Smooth muscle cell (in vitro differentiated cells): Measurements from ENCODE around the gene ITGB6. TPM values are rescaled to one million over a fixed set of nuclear protein-coding genes. Genes with fewer than 3 reads are reported as not detected.

Experiments used
- DNase-seq: peaks from one replicate; lab custom pipeline; 2025; ENCODE audit not compliant: unreplicated experiment; lab: John Stamatoyannopoulos, UW
- H2AFZ ChIP-seq: fragments of 200-600 bp; sonication (generic); 2 replicates; pipeline ENCODE4 v1.6.0; 2016; ENCODE audit warnings: antibody characterized with exemption, low read depth, mild to moderate bottlenecking
- H3F3A ChIP-seq: fragments of 200-600 bp; sonication (generic); 2 replicates; pipeline ENCODE4 v1.6.0; 2017; ENCODE audit warnings: antibody characterized with exemption, low read depth
- H3K27ac ChIP-seq: fragments of 200-600 bp; sonication (generic); 2 replicates; pipeline ENCODE4 v1.5.1; 2016; ENCODE audit warnings: low read depth, mild to moderate bottlenecking
- H3K27me3 ChIP-seq: fragments of 200-600 bp; sonication (generic); 2 replicates; pipeline ENCODE4 v1.6.1; 2016; ENCODE audit warnings: low read depth, mild to moderate bottlenecking
- H3K36me3 ChIP-seq: fragments of 200-600 bp; sonication (generic); 2 replicates; pipeline ENCODE4 v1.5.1; 2016; ENCODE audit warnings: low read depth
- H3K4me1 ChIP-seq: fragments of 200-600 bp; sonication (generic); 2 replicates; pipeline ENCODE4 v1.5.1; 2016; ENCODE audit warnings: low read depth
- H3K4me2 ChIP-seq: fragments of 200-600 bp; sonication (generic); 2 replicates; pipeline ENCODE4 v1.6.0; 2016; ENCODE audit warnings: mild to moderate bottlenecking
- H3K4me3 ChIP-seq: fragments of 200-600 bp; sonication (generic); 2 replicates; pipeline ENCODE4 v1.5.1; 2016; ENCODE audit warnings: mild to moderate bottlenecking
- H3K79me2 ChIP-seq: fragments of 200-600 bp; sonication (generic); 2 replicates; pipeline ENCODE4 v1.6.0; 2016; ENCODE audit warnings: low read depth, mild to moderate bottlenecking
- H3K9ac ChIP-seq: fragments of 200-600 bp; sonication (generic); 2 replicates; pipeline ENCODE4 v1.6.0; 2016; ENCODE audit warnings: low read depth
- H3K9me3 ChIP-seq: fragments of 200-600 bp; sonication (generic); replicated peaks from 2 replicates; pipeline ENCODE4 v1.5.1; 2016; ENCODE audit warnings: low read depth
- H4K20me1 ChIP-seq: fragments of 200-600 bp; sonication (generic); 2 replicates; pipeline ENCODE4 v1.6.0; 2016; ENCODE audit warnings: low read depth
- CTCF ChIP-seq: fragments of 200-600 bp; sonication (generic); IDR thresholded peaks from 2 replicates; pipeline ENCODE4 v1.5.1; 2017; ENCODE audit warnings: borderline replicate concordance, mild to moderate bottlenecking, antibody characterized with exemption; ENCODE audit not compliant: insufficient read depth, poor library complexity, severe bottlenecking
- WGBS: methylation state at CpG from one replicate; pipeline ENCODE4 v1.1.7; 2016; ENCODE audit warnings: low lambda C conversion rate; 5-methylcytosine and 5-hydroxymethylcytosine counted together
- polyA plus RNA-seq: library from polyadenylated mRNA; unstranded; fragments of >200 nt; fragmentation: Nextera tagmentation; extraction: Ambion mirVana; gene quantifications from 2 replicates; pipeline ENCODE4 v1.2.1, GENCODE V29; 2016
- total RNA-seq: library from RNA; depleted of rRNA; stranded (reverse); fragments of >200 nt; gene quantifications from 2 replicates; pipeline ENCODE4 v1.2.3, GENCODE V29; 2014

The ITGB6 gene
- total and polyA plus RNA-seq, 2 experiments from 2014 or later: 15.2 to 181 TPM

GRCh38 chr2:160145471-160145870 is 54.6 kb downstream of the ITGB6 start:
- H2AFZ ChIP-seq: no peak overlapping the region
- H3K27me3 ChIP-seq: no peaks in the 10 kb centered on the region
- H3F3A ChIP-seq: no peaks in the 10 kb centered on the region
- WGBS: 92% methylated on average over 2 of the region's 2 CpGs
- H3K4me1 ChIP-seq: no peaks in the 10 kb centered on the region
- H3K9ac ChIP-seq: no peak overlapping the region
- no peak overlapping the region for H3K27ac ChIP-seq
- no peak overlapping the region for H3K4me2 ChIP-seq
- no peaks in the 10 kb centered on the region for H3K79me2 ChIP-seq
- no peak for TF ChIP-seq CTCF
- H3K9me3 ChIP-seq: no peaks in the 10 kb centered on the region
- no peak for DNase-seq
- no peak overlapping the region for H3K4me3 ChIP-seq
- no peaks in the 10 kb centered on the region for H3K36me3 ChIP-seq
- no peaks in the 10 kb centered on the region for H4K20me1 ChIP-seq

GRCh38 chr2:160144280-160144990 is 55.6 kb downstream of the ITGB6 start:
- no peak for TF ChIP-seq CTCF
- H3K4me3 ChIP-seq: no peak overlapping the region
- H3K9me3 ChIP-seq: no peaks in the 10 kb centered on the region
- no peak for DNase-seq
- no peak overlapping the region for H3K27ac ChIP-seq
- no peak overlapping the region for H3K4me2 ChIP-seq
- no peaks in the 10 kb centered on the region for H3K4me1 ChIP-seq
- H3K9ac ChIP-seq: no peak overlapping the region
- no peaks in the 10 kb centered on the region for H3K79me2 ChIP-seq
- H3F3A ChIP-seq: no peaks in the 10 kb centered on the region
- 77% methylated on average over 9 of the region's 9 CpGs for WGBS
- H2AFZ ChIP-seq: no peak overlapping the region
- H4K20me1 ChIP-seq: no peaks in the 10 kb centered on the region
- no peaks in the 10 kb centered on the region for H3K27me3 ChIP-seq
- no peaks in the 10 kb centered on the region for H3K36me3 ChIP-seq

GRCh38 chr2:160142472-160142871 is 57.6 kb downstream of the ITGB6 start:
- Histone ChIP-seq H3K9me3 (no peaks in the 10 kb centered on the region), H3K9ac (no peak overlapping the region), H3F3A (no peaks in the 10 kb centered on the region), H3K36me3 (no peaks in the 10 kb centered on the region), H3K4me2 (no peak overlapping the region), H3K27ac (no peak overlapping the region), H3K79me2 (no peaks in the 10 kb centered on the region), H4K20me1 (no peaks in the 10 kb centered on the region), H3K27me3 (no peaks in the 10 kb centered on the region), H2AFZ (no peak overlapping the region), H3K4me3 (no peak overlapping the region), H3K4me1 (no peaks in the 10 kb centered on the region)
- 72% methylated on average over 6 of the region's 6 CpGs for WGBS
- no peak for TF ChIP-seq CTCF
- no peak for DNase-seq

GRCh38 chr2:160141912-160142311 is 58.2 kb downstream of the ITGB6 start:
- no peak for DNase-seq

More at GRCh38 chr2:160141912-160142311, 58.2 kb downstream of the ITGB6 start:
- no peaks in the 10 kb centered on the region for H3F3A ChIP-seq
- no peak overlapping the region for H3K4me2 ChIP-seq
- no peaks in the 10 kb centered on the region for H4K20me1 ChIP-seq
- H3K27me3 ChIP-seq: no peaks in the 10 kb centered on the region
- WGBS: 73% methylated on average over 3 of the region's 3 CpGs
- H3K27ac ChIP-seq: no peak overlapping the region
- H3K9me3 ChIP-seq: no peaks in the 10 kb centered on the region
- no peak overlapping the region for H3K9ac ChIP-seq
- H3K4me1 ChIP-seq: no peaks in the 10 kb centered on the region
- H2AFZ ChIP-seq: no peak overlapping the region
- no peak for TF ChIP-seq CTCF
- H3K4me3 ChIP-seq: no peak overlapping the region
- no peaks in the 10 kb centered on the region for H3K36me3 ChIP-seq
- H3K79me2 ChIP-seq: no peaks in the 10 kb centered on the region
